ENCODE results near the gene ARHGAP21.

DNA sequence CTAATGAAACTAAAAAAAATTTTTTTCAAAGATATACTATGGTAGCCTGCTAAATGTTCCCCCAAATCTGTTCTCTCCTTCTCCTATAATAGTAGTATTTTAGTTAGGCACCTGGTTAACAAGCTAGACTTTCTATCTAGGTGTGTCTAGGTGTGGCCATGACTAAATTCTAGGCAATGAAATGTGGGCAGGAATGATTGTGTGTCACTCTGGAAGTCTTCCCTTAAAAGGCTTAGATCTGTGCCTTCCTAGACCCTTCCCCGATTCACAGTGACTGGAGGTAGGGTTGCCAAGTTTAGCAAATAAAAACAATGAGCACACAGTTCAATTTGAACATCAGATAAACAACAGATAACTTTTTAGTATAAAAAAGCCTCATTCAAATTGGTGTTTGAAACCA lies 8.3 kb upstream of the ARHGAP21 start:
- TF ChIP-seq, protein P1, sequence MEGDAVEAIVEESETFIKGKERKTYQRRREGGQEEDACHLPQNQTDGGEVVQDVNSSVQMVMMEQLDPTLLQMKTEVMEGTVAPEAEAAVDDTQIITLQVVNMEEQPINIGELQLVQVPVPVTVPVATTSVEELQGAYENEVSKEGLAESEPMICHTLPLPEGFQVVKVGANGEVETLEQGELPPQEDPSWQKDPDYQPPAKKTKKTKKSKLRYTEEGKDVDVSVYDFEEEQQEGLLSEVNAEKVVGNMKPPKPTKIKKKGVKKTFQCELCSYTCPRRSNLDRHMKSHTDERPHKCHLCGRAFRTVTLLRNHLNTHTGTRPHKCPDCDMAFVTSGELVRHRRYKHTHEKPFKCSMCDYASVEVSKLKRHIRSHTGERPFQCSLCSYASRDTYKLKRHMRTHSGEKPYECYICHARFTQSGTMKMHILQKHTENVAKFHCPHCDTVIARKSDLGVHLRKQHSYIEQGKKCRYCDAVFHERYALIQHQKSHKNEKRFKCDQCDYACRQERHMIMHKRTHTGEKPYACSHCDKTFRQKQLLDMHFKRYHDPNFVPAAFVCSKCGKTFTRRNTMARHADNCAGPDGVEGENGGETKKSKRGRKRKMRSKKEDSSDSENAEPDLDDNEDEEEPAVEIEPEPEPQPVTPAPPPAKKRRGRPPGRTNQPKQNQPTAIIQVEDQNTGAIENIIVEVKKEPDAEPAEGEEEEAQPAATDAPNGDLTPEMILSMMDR (IDR thresholded peaks at IDR 0.05 in 2 of 3, conservative IDR thresholded peaks at IDR 0.05 in 1 of 3; ENCODE audit: insufficient read depth in 2 of 3, low read depth in 1 of 3, low read length in 3 of 3) = no peak
- TF ChIP-seq MAZ (CRISPR knock-in tag; conservative IDR thresholded peaks at IDR 0.05 in 1 of 2, IDR thresholded peaks at IDR 0.05 in 1 of 2) (no peak), HMG20A (CRISPR knock-in tag; conservative IDR thresholded peaks at IDR 0.05) (no peak), RB1 (IDR thresholded peaks at IDR 0.05; ENCODE audit: low read depth) (no peak), ARNT (IDR thresholded peaks at IDR 0.05) (no peak), YY1 (IDR thresholded peaks at IDR 0.05; ENCODE audit: borderline replicate concordance in 1 of 3, control insufficient read depth in 1 of 3, extremely low read depth in 1 of 3, insufficient read depth in 3 of 3, insufficient read length in 1 of 3, insufficient replicate concordance in 2 of 3, low read depth in 1 of 3, low read length in 2 of 3) (no peak), POLR2AphosphoS5 (IDR thresholded peaks at IDR 0.05; ENCODE audit: control insufficient read depth, insufficient read depth, low read depth, low read length) (no peak)
- TF ChIP-seq, protein P2, sequence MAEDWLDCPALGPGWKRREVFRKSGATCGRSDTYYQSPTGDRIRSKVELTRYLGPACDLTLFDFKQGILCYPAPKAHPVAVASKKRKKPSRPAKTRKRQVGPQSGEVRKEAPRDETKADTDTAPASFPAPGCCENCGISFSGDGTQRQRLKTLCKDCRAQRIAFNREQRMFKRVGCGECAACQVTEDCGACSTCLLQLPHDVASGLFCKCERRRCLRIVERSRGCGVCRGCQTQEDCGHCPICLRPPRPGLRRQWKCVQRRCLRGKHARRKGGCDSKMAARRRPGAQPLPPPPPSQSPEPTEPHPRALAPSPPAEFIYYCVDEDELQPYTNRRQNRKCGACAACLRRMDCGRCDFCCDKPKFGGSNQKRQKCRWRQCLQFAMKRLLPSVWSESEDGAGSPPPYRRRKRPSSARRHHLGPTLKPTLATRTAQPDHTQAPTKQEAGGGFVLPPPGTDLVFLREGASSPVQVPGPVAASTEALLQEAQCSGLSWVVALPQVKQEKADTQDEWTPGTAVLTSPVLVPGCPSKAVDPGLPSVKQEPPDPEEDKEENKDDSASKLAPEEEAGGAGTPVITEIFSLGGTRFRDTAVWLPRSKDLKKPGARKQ (CRISPR knock-in tag; IDR thresholded peaks at IDR 0.05) = no peak
- TF ChIP-seq, protein P3, sequence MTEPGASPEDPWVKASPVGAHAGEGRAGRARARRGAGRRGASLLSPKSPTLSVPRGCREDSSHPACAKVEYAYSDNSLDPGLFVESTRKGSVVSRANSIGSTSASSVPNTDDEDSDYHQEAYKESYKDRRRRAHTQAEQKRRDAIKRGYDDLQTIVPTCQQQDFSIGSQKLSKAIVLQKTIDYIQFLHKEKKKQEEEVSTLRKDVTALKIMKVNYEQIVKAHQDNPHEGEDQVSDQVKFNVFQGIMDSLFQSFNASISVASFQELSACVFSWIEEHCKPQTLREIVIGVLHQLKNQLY (CRISPR knock-in tag; conservative IDR thresholded peaks at IDR 0.05) = no peak
